ENCODE data around the gene ZKSCAN3.
"Not testable (repeated sequence)": the region's sequence is repeated elsewhere in the genome, so short reads cannot be mapped to it uniquely, and the experiment has no call there.

Gene ZKSCAN3

DNA sequence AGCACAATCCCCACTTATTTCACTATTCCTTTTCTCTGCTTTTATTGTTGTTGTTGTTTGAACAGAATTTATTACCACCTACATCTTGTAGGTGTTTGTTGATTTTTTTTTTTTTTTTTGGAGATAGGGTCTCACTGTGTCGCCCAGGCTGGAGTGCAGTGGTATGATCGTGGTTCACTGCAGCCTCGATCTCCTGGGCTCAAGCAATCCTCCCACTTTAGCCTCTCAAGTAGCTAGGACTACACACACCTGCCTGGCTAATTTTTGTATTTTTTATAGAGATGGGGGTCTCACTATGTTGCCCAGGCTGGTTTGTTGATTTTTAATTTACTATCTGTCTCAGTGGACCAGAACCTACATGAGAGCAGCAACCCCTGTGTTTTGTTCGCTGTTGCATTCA is 46.2 kb downstream of the ZKSCAN3 start:
- no peak overlapping the region for H3K4me3 ChIP-seq (ENCODE audit: low read length)
- TF ChIP-seq, protein P1, sequence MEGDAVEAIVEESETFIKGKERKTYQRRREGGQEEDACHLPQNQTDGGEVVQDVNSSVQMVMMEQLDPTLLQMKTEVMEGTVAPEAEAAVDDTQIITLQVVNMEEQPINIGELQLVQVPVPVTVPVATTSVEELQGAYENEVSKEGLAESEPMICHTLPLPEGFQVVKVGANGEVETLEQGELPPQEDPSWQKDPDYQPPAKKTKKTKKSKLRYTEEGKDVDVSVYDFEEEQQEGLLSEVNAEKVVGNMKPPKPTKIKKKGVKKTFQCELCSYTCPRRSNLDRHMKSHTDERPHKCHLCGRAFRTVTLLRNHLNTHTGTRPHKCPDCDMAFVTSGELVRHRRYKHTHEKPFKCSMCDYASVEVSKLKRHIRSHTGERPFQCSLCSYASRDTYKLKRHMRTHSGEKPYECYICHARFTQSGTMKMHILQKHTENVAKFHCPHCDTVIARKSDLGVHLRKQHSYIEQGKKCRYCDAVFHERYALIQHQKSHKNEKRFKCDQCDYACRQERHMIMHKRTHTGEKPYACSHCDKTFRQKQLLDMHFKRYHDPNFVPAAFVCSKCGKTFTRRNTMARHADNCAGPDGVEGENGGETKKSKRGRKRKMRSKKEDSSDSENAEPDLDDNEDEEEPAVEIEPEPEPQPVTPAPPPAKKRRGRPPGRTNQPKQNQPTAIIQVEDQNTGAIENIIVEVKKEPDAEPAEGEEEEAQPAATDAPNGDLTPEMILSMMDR (IDR thresholded peaks at IDR 0.05; ENCODE audit: insufficient read depth, low read depth, low read length, missing control alignments): no peak
- DNase-seq (ENCODE audit: low read depth): no peak

DNA sequence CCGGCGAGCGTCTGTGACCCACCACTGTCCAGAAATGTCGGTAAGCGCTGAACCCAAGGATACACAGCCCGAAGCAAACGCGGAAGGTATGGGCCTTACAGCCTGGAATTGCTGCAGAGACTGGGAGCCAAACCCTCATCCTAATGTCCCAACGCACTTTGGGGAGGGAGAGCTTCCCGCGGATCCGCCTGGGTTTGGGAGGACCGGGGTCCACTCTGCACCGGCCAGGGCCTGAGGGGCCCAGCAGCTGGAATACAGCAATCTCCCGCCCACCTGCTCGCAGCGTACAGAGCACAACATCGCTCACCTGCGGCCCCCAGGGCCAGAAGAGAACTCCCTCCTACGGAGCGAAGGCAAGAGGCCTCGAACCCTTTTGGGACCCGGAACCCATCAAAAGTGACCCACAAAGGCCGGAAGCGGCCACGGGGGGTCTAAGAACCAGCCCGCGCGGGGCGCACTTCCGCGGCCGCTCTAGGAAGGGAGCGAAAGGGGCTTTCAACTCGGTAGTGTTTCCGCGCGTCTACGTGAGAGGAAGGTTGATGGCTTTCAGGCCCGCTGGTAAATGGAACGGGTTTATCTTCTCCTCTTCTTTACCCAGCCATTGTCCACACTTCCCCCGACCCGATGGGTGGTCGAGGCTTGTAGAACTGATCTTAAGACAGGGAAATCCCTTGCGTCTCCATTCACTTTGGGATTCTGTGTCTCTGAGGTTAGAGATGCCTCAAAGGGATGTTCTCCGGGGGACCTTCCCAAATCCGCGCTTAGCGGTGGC is 49.8 kb downstream of the ZKSCAN3 start, which contains the start of gene ZSCAN12:
Gene ZSCAN12, minus strand, starts transcription at position 398 of the 772 bp plus-strand sequence. CDS start 1,342 bp downstream, outside the sequence.
- DNase-seq (ENCODE audit: low read depth): peak; percentile 86
- peak within 1 kb of the TSS; percentile 95 for H3K4me3 ChIP-seq (ENCODE audit: low read length)
- TF ChIP-seq, protein P1 (IDR thresholded peaks at IDR 0.05; ENCODE audit: insufficient read depth, low read depth, low read length, missing control alignments): peak; percentile 55

DNA sequence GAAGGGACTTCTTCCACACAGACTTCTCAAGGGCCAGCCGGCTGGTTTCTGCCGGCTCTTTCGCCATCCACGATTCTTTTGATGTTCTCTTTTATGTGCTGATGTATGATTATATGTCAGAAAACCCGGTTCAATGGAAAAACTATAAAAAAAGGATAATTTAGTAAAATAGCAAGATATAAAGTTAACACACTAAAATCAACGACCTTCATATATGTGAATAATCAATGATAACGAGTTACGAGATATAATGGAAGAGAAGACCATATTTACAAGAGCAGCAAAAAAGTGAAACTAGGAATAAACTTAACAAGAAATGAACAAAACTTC is 50.3 kb downstream of the ZKSCAN3 start:
- DNase-seq (ENCODE audit: low read depth): no peak
- TF ChIP-seq, protein P1 (IDR thresholded peaks at IDR 0.05; ENCODE audit: insufficient read depth, low read depth, low read length, missing control alignments): no peak
- peak overlapping the region; percentile 95 for H3K4me3 ChIP-seq (ENCODE audit: low read length)

DNA sequence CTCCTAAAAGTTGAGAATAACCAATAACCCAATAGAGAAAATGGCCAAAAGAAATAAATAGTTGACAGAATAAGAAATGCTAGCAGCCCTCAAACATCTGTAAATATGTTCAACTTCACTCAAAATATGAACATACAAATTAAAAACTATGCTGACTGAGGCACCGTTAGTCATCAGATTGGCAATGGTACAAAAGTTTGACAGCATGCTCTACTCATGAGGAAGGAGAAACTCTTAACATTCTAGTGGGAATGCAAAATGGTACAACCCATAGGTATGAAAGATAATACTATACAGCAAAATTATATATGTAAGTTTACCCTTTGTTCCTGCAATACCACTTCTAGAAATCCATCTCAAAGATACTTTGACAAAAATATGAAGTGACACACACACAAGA is 51.4 kb downstream of the ZKSCAN3 start:
- TF ChIP-seq, protein P1 (IDR thresholded peaks at IDR 0.05; ENCODE audit: insufficient read depth, low read depth, low read length, missing control alignments): no peak
- no peak overlapping the region for H3K4me3 ChIP-seq (ENCODE audit: low read length)
- DNase-seq (ENCODE audit: low read depth): peak; percentile 82

DNA sequence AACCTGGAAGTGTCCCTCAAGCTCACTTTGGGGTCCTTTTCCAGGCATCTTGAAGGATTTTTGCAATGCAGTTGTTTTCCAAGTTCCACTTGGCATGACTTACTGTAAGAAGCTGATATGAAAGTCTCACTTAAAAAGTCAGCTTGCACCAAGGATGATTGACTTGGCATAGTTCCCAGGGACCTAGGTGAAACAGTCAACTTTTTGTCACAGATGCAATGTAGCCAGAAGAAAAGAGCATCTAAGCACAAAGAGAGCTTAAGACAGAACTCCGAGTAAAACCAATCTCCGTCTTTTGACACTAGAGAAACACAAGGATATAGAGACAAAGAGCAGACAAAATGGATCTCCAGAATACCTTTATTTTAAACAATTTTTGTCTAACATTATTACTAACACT is 52.5 kb downstream of the ZKSCAN3 start:
- no peak overlapping the region for H3K4me3 ChIP-seq (ENCODE audit: low read length)
- no peak for DNase-seq (ENCODE audit: low read depth)
- TF ChIP-seq, protein P1 (IDR thresholded peaks at IDR 0.05; ENCODE audit: insufficient read depth, low read depth, low read length, missing control alignments): no peak

DNA sequence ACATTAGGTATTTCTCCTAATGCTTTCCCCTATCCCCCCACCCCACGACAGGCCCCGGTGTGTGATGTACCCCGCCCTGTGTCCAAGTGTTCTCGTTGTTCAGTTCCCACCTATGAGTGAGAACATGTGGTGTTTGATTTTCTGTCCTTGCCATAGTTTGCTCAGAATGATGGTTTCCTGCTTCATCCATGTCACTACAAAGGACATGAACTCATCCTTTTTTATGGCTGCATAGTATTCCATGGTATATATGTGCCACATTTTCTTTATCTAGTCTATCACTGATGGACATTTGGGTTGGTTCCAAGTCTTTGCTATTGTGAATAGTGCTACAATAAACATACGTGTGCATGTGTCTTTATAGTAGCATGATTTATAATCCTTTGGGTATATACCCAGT is 54.2 kb downstream of the ZKSCAN3 start:
- H3K4me3 ChIP-seq (ENCODE audit: low read length); DNase-seq (ENCODE audit: low read depth): not testable (repeated sequence)

DNA sequence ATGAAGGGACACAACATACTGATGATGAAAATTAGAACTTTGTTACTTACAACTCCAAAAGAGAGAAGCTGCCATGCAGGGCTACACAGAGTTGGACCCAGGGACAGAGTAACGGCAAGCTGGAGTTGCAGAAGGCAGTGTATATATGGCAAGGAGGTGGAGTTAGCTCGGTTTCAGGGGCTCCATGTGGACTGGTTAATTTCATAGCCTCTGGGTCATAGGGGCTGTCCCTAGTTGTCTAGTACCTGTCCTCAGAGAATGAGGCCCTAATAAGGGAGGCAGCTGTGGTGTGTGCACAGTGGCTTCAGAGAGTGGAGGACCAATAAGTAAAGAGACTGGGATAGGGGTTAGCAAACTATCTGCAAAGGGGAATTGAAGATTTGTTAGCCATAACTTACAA is 57.7 kb downstream of the ZKSCAN3 start:
- no peak for DNase-seq (ENCODE audit: low read depth)
- TF ChIP-seq, protein P1 (IDR thresholded peaks at IDR 0.05; ENCODE audit: insufficient read depth, low read depth, low read length, missing control alignments): no peak
- no peak overlapping the region for H3K4me3 ChIP-seq (ENCODE audit: low read length)

Measured in epithelial cell of esophagus (primary cell).